GM19238 (cell line): ENCODE data around the gene RASL10B.
A peak's percentile ranks its signal among the peaks of the same experiment; 100 is the strongest.

ENCODE experiments used
- DNase-seq: peaks from one replicate; pipeline ENCODE4 v3.0.0; 2011; ENCODE audit warnings: low spot score; ENCODE audit not compliant: insufficient read length

RASL10B gene

GRCh38 chr17:35765086-35765710 is 33.8 kb downstream of the RASL10B start:
- DNase-seq: no peak

GRCh38 chr17:35765756-35766488 is 34.5 kb downstream of the RASL10B start:
- DNase-seq: no peak

DNA sequence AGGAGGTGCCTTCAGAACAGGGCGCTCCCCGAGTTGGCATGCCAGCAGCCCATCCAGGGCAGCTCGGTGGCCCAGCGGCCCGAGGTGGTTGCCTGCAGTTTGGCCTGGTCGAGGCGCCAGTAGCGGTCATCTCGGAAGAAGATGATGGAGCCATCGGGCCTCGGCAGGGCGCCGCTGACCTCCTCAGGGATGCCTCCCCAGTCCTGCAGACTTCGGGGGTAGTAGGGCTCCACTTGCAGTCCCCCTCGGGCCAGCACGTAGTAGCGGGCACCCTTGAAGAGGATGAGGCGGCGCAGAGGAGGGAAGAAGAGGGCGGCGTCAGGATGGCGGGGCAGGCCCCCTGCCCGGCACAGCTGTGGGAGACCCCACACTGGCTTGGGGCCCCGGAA is 35.0 kb downstream of the RASL10B start:
- no peak for DNase-seq

DNA sequence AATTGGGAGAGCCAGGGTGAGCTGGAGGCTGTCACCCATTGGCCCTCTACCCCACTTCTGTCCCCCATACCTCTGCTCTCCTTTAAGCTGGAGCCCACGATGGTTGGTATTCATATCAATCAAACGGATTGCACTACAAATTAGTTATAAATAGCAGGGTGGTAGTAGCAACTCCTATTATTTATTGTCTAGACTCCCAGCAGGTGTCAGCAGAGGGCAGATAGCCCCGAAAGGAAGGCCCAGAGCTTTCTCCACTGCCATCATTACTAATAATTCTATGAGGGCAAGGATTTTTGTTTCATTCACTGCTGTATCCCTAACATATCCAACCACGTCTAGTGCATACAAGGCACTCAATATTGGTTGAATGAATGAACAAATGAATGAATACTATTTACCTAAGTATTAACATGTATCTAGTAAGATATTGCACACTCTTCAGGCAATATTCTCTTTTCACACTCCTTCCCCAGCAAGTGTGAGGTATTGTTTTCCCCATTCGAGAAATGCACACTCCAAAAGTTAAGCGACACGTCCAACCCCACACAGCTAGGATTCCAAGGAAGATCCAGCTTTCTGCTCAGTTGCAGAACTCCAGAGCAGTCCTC is 35.6 kb downstream of the RASL10B start:
- peak; percentile 41 for DNase-seq

DNA sequence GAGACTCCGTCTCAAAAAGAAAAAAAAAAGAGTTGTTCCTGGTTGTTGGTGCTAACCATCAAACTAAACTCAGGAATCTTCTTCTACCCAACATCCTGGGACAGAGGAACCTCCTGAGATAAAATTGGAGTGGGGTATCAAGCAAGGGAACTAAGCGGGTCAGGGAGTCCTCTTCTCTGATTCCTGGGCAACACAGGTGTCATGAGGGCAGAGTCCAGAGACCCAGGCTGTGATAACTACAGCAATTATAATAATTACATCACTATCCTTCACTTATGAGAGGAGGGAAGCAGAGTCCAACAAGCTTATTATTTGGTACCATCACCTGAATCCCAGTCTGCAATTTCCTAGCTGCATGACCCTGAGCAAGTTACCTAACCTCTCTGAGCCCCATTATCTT is 37.4 kb downstream of the RASL10B start:
- DNase-seq: no peak

DNA sequence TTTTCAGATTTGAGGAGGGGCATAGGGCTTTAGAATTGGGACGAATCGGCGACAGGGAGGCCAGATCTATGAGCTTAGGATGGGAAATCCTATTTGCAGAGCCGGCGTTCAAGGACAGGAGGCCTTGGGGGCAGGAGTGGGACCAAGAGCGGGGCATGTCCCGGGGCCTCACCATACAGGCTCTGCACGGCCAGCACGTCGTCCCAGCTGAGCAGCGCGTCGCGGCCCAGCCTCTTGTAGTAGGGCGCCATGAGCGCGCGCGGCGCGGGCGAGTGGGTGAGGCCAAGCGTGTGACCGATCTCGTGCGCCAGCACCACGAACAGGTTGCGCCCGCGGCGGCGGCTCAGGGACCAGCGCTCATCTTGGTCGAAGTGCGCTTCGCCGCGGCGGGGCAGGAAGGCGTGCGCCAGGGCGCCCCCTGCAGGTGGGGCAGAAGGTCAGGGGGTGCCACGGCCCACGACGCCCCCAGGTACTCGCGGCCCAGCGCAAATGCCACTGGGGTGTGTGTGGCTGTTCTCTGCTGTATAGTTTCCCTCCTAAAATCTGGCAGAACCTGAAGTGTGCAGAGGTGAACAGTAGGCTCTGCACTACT is 38.6 kb downstream of the RASL10B start:
- DNase-seq: no peak

GRCh38 chr17:35773129-35773528 is 41.7 kb downstream of the RASL10B start:
- no peak for DNase-seq

DNA sequence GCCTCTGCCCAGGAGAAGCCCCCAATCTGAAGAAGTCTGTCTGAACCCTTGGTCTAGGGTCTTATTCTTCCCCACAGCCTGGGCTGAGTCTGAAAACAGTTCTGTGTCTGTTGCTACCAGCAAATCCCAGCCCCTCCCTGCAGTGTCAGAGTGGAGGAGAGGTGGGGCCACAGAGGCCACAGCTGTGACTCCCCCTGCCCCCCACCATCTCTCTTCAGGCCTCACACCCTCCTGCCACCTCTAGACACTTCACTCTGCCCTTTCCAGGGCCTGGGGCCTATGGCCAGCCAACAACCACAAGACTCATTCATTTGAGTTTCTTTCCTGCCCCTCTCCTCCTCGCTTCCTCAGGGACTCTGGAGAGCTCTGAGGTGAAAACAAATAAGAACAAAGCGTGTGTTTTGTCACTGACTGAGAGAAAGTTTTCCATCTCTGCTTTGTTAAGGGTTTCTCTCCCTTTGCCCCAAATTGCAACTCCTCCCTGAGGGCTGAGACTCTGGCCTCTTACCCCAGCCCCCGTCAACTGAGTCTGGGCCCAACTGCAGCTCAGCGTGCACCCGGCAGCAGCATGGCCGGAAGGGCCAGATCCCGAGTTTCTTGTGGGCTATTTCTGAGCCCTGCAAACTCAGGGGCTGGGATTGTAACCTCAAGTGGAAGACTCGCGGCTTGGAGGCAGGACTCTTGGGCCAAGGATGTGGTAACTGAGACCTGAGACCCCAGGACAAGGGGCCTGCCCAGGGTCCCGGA is 42.4 kb downstream of the RASL10B start:
- DNase-seq: no peak

GRCh38 chr17:35774499-35774898 is 43.1 kb downstream of the RASL10B start:
- DNase-seq: no peak

GRCh38 chr17:35775039-35775438 is 43.6 kb downstream of the RASL10B start:
- no peak for DNase-seq

- no peak for DNase-seq
Observed at GRCh38 chr17:35775583-35775982, 44.1 kb downstream of the RASL10B start.

DNA sequence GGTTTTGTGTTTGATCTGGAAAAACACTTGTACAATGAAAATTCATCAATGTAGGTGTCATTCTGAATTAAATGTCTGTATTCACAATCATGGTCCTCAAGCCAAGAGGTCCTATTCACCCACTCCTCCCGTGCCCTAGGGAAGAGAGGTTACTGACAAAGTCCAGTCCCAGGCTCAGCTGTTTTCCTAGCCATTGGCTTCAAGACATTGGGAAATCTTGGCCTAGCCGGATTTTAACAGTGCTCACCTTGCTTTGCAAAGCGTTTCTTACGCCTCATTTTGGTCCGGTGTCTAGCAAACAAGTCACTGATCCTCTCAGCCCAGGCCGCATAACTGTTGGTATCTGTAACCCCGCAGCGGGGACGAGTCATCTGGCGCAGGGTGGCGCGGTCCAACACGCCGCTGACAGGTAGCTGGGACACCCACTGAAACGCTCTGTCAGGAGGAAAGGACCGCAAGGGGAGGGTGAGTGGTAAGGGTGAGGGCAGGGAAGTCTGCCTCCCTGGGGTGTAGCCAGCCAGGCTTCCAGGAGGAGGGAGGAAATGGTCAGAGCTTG is 47.3 kb downstream of the RASL10B start:
- no peak for DNase-seq

GRCh38 chr17:35780950-35781349 is 49.5 kb downstream of the RASL10B start:
- no peak for DNase-seq

DNA sequence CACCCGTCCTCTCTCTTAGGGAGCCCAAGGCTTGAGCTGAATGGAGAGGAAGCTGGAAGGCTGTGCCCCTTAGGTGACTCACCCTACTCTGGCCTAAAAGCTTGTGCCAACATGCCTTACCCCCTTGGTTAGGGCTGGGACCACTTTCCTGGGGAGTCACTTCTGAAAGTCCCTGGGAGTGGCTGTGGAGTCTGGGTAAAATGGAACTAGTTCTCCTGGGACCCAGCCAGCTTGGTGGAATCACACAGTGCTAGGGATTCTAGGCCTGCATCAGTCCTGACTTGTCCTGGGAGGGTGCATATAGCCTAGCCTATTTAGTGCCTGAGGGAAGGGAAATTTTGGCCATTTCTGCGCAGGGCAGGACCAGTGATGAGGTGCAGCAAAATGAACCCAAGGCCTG is 53.5 kb downstream of the RASL10B start:
- DNase-seq: no peak

DNA sequence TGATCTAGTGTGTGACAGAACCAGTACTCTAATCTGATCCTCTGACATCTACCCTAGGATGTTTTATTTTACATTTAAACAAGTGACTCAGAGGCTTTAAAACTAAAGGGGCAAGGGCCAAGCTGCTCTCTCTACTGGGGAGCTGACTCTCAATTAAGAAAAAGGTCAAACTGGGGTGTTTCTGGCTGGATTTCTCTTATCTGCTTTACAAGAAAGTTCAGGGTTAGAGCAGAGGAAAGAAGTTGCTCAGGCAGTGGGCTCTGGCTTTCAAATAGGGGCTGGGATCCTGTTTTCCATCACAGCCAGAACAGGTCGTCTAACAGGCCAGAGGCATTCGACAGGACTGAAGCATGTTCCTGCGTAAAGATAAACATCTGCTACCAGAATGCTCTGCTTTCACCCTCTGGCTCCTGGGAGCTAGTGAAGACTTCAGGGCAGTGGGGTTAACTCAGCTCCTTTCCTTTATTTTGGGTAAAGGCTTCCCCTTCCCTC is 55.5 kb downstream of the RASL10B start:
- no peak for DNase-seq

DNA sequence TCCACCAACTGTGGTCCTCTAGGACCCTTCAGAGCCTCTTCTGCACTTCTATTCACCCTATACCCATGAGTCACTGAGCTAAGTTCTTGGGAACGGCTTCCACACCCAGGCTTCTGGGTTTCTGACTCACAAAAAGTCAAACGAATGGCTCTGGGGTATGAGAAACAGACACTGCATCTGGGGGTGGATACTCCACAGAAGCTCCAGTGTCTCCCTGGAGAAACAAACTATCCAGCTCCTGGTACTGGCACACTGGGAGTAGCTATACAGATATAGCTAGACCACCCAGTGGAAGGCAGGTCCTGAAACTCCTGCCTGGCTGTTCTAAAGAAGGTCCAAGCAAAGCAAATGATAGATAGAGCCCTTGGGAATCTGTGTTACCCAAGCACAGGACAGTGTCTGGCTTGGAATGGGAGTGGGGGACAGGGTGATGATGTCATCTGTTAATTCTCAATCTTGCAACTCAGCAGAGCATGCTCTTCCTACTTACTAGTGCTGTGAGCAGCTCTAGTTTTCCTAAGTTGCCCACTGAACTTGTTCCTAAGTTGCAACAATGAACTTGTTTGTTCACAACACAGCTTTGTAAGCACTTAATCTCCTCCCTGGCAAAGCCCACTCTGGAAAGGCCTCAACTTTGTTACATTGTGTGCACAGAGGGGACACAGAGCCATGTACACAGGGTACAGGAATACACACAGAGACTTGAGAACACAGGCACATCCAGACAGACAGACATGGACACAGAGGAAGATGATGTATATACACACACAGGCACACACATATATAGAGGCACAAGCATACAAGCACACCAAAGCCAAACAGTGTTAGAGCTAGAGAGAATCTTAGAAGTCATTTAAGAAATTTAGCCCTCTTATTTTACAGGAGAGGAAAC is 57.3 kb downstream of the RASL10B start:
- DNase-seq: no peak

GRCh38 chr17:35790841-35791240 is 59.4 kb downstream of the RASL10B start:
- DNase-seq: no peak

GRCh38 chr17:35791681-35792350 is 60.4 kb downstream of the RASL10B start:
- DNase-seq: no peak
